ENCODE results near the gene CBX2.

The CBX2 gene

GRCh38 chr17:79799538-79800324, 21.8 kb downstream of the CBX2 start:
- DNase-seq (ENCODE audit: low spot score): no peak

- peak; percentile 59 for DNase-seq (ENCODE audit: low spot score)
These were observed 22.6 kb downstream of the CBX2 start for GRCh38 chr17:79800325-79801155.

- DNase-seq (ENCODE audit: low spot score): no peak
These were observed 23.4 kb downstream of the CBX2 start for GRCh38 chr17:79801156-79802038.

DNA sequence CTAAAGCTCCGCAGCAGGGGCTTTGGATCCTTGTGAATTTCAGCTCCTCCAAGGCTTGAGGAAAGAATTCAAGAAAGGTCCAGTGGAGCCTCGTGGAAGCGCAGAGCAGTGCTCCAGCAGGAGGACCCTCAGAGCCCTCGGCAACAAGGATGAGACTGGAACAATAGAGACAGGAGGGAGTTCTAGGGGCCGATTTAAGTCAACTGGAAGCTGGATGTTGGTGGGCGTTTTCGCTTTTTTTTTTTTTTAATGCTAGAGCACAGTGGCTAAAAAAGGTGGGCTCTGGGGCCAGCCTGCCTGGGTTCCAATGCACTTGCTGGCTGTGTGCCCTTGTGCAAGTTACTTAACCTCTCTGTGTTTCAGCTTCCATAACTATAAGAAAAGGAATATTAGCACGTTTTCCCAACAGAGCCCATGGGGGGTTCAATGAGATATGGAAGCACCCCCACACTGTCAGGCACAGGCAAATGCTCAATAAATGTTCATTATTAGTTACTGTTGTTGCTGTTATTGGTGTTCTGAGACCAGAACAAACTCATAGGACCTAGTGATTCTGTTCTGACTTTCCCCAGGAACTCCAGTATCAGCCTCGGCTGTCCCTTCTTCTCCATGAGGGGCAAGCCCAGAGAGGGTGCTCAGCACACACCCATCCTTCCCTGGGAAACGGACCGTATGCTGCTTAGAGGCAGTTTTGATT, 24.2 kb downstream of the CBX2 start:
- no peak for DNase-seq (ENCODE audit: low spot score)

DNA sequence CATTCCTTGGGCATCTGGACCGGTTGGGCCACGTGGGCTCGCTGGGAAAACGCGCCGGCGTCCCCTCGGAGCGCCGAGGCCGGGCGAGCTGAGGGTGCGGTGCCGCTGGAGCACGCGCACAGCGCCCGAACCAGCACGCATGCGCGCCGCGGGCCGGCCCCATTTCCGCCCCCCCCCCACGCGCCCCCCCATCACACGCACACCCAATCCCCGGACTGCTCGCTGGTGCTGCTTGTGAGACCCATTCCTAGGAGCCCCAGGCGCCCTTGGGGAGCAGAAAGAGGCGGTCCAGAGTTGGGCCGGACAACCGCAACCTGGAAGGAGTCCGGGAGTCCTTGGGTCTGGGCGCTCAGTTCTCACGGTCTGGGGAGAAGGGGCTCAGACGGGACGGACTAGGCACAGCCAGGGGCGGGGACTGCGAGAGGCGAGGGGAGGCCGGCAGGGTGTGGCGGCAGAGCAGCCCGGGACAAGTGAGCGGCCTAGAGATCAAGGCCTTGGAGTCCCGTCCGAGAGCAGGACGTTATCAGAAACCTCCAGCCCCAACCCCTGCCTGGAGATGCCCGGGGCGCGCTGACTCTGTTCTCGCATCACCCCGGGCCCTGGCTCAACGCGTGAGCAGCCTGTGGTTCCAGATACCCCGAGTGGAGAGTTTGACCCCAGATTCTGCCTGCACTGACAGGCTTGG, 24.9 kb downstream of the CBX2 start:
- DNase-seq (ENCODE audit: low spot score): no peak

GRCh38 chr17:79803421-79803996, 25.6 kb downstream of the CBX2 start:
- DNase-seq (ENCODE audit: low spot score): no peak

DNA sequence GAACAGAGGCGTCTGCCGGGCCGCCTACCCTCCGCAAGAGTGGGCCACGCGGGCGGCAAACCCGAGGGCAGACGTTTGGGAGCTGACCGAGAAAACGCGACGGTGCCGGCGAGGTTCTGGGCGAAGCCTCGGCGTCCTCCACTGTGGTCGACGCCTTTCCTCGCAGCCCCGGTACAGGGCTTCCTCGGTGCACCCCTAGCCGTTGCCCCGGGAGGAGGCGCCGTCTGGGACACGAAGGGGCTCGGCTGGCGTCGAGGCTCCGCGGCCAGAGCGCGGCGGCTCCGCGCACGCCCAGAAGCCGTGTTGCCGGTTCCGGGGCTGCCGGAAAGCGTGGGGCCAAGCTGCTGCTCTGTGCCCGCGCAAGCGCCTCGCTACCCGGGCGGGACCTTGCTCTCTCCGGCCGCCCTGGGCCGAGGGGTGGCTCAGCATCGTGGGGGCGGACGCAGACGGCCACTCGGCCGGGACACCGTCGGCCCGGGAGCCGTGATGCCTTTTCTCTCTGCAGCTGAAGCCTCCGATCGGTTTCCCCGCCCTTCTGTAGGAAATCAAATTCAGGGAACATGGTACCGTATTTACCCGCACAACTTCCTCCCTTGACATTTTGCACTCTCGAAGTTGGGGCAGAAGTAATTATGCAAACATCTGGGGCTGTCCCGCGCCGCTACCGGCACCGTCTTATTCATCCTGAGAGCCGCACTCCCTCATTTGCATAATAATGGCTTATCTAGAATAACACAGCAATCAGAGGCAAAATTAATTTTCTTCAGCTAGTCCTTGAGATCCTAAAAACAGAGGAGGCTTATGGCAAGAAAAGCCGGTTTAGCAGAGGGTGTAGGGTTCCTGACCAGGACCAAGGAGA, 26.3 kb downstream of the CBX2 start:
- no peak for DNase-seq (ENCODE audit: low spot score)

DNA sequence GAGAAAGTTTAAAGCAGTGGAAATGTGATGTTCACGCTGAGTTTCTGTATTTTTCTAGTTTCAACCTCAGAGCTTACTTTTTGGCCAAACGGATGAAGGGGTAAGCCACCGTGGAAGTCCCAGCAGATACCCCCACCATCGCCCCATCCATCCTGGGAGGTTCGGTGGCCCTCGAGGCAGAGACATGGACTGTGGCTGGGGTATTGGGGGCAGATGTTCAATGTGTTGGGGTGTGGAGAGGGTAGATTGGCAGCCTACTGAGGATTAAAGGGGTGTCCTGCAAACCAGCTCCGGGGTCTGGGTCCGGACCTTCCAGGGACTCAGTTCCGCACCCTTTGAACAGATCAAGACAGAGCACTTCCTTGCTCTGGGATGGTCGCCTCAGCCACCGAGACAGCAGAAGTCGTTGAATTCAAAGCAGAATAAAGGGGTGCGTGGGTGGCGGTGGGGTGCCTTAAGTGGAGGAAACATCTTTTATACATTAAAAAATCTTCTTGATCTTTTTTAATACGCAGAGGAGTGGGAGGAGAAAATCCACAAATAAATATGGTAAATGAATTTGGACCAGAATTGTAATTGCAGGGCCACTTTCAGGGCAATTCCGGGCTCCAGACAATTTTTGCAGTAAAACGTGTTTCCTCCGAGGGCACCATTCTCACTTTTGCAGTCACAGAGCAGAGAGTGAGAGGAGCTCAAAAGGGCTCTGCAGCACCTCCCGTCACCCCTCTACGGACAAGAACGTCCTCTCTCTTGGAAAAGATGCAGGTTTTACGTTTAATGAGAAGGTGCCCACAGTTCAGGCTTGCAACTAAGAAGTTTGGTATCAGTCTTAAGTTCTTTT, 27.1 kb downstream of the CBX2 start:
- no peak for DNase-seq (ENCODE audit: low spot score)

DNA sequence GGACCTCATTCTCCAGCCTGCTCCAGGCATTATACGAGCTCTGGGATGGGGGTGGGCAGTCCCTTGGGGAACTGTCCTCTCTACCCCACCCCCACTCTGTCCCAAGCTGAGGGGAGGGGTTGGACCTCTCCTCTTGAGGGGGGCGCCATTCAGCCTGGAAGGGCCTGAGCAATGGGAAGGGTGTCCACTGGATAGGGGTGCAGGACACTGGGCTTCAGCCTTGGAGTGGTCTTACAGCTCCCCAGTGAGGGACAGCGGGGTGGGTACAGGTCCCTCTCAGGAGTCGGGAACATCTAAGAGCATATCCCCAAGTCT, 28.5 kb downstream of the CBX2 start:
- no peak for DNase-seq (ENCODE audit: low spot score)

- DNase-seq (ENCODE audit: low spot score): no peak
These were observed 29.1 kb downstream of the CBX2 start for GRCh38 chr17:79806863-79807720.

- no peak for DNase-seq (ENCODE audit: low spot score)
These were observed 31.0 kb downstream of the CBX2 start for GRCh38 chr17:79808763-79809529.

GRCh38 chr17:79809530-79810129, 31.7 kb downstream of the CBX2 start:
- no peak for DNase-seq (ENCODE audit: low spot score)

DNA sequence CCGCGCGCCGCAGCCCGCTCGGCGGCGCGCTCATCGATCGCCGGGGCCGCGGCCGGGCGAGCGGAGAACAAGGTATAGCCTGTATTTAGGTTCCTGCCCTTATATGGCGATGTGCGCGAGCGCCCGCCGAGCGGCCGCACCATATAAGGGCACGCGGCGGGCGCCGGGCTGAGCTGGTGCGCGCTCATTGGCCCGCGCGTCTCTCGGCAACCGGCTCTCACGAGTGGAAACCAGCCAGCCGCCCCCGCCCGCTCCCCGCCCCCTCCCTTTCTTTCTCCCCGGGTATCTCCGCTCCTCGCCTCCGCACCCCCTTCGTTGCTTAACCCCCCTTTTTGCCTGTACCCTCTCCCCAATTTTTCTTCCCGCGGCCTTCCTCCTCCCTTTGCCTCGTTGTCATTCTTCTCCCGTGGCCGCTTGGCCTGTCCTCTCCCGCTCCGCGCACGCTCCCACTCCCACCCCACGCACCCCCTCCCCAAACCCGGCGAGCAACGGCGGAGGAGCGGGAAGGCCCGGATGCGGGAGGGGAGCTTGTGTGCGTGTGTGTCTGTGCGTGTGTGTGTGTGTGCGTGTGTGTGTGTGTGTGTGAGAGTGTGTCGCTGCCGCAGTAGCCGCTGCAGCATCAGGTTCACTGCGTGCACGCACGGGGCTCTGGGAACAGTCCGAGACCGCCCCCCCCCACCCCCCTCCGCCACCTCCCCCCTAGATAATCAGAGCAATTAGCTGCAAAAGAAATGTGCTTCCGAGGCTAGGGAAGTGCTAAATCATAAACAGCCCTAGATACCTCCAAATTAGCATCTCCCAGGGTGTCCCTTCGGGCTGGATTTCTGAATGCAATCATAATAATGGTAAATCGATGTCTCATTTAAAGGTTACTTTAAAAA, 32.4 kb downstream of the CBX2 start:
- peak; percentile 92 for DNase-seq (ENCODE audit: low spot score)

DNA sequence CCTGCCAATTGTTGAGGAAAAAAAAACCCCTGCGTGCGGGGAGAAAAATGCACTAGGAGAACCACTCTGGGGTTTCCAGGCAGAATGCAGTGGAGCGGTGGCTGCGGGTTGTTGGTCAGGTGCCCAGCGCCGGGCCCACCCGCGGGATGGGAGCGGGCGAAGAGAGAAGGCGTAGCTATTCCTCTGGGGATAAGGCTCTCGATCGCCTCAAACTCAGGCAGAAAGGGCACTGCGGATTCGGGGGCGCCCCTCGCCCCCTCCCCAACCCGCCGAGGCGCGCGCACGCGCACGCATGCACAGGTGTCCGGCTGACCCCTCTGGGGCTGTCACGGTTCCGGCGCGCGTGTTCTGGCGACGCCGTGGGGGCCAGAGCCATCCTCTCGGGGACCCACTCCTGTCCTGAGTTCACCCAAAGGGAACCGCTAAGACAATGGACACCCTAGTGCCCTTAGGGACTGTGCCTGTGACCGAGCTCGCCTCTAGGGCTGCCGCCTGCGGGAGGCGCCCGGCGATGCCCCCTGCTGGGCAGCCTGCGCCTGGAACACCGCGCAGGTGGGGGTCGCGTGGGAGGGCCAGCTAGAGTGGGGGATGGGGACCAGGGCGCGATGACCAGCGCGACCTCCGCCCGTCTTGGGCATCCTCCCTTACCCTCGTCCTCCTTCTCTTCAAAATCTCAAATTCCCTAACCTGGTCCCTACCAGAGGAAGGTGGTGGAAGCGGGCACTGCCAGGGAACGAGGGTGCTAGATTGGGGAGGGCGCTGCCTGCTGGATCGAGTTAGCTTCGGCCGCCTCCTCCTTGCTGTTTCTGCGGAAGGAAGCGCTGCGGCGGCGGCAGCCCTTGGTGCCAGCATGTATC, 33.3 kb downstream of the CBX2 start:
- peak; percentile 76 for DNase-seq (ENCODE audit: low spot score)

DNA sequence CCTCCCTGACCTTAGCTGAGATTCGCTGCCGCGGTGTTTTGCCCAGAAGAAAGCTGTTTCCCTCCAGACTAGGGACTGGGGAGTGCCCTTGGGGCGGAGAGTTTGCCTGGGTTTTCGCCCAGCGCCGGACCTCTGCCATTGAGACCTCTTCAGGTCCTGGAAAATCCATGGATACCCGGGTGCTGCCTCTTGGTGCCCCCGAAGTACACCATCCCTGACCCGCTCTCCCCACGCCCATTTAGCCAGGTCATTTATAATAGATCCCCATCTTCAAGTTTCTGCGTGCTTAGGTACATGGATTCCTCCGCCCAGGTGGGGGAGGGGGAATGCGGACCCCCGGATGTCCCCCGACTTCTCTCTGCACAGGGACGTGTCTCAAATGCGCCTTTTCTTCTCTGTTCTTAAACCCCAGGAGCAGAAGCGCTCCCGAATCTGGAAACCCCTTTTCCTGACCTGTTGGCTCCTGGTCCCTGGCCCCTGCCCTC, 34.0 kb downstream of the CBX2 start:
- no peak for DNase-seq (ENCODE audit: low spot score)
